ENCODE measurements around the gene VASP. TPM values are rescaled to one million over a fixed set of nuclear protein-coding genes. Genes with fewer than 3 reads are reported as not detected.

VASP gene
- total RNA-seq, 1 experiment from 2014 or later = 144 TPM

DNA sequence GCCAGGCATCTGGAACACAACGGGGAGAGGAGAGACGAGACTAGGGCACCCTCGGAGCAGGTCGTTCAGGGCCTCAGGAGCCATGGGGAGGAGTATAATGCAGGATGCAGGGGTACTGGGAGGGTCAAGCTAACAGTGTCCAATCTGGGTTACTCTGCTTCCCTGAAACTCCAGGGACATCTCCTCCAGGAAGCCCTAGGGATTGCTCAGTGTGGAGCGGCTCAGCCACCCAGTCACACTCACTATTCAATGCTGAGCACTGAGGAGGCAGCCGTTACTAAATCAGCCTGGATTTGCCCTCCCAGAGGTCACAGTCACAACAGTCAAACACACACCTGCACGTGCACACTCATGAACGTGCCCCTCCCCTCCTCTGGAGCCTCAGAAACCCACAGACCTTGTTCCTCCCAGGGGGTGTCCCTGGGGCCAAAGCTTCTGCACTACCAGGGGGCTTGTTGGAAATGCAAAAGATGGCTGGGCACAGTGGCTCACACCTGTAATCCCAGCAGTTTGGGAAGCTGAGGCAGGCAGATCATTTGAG, 46.4 kb upstream of the VASP start (continued):
- TF ChIP-seq ZNF671 (CRISPR knock-in tag; IDR thresholded peaks at IDR 0.05) = no peak
- TF ChIP-seq NFE2L1 (CRISPR knock-in tag; IDR thresholded peaks at IDR 0.05) = no peak
- TF ChIP-seq, protein P1, sequence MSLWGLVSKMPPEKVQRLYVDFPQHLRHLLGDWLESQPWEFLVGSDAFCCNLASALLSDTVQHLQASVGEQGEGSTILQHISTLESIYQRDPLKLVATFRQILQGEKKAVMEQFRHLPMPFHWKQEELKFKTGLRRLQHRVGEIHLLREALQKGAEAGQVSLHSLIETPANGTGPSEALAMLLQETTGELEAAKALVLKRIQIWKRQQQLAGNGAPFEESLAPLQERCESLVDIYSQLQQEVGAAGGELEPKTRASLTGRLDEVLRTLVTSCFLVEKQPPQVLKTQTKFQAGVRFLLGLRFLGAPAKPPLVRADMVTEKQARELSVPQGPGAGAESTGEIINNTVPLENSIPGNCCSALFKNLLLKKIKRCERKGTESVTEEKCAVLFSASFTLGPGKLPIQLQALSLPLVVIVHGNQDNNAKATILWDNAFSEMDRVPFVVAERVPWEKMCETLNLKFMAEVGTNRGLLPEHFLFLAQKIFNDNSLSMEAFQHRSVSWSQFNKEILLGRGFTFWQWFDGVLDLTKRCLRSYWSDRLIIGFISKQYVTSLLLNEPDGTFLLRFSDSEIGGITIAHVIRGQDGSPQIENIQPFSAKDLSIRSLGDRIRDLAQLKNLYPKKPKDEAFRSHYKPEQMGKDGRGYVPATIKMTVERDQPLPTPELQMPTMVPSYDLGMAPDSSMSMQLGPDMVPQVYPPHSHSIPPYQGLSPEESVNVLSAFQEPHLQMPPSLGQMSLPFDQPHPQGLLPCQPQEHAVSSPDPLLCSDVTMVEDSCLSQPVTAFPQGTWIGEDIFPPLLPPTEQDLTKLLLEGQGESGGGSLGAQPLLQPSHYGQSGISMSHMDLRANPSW (CRISPR knock-in tag; conservative IDR thresholded peaks at IDR 0.05; ENCODE audit: low read depth) = no peak
- no peak for TF ChIP-seq SP1 (CRISPR knock-in tag; conservative IDR thresholded peaks at IDR 0.05)
- TF ChIP-seq NFATC4 (CRISPR knock-in tag; IDR thresholded peaks at IDR 0.05) = no peak
- TF ChIP-seq, protein P2, sequence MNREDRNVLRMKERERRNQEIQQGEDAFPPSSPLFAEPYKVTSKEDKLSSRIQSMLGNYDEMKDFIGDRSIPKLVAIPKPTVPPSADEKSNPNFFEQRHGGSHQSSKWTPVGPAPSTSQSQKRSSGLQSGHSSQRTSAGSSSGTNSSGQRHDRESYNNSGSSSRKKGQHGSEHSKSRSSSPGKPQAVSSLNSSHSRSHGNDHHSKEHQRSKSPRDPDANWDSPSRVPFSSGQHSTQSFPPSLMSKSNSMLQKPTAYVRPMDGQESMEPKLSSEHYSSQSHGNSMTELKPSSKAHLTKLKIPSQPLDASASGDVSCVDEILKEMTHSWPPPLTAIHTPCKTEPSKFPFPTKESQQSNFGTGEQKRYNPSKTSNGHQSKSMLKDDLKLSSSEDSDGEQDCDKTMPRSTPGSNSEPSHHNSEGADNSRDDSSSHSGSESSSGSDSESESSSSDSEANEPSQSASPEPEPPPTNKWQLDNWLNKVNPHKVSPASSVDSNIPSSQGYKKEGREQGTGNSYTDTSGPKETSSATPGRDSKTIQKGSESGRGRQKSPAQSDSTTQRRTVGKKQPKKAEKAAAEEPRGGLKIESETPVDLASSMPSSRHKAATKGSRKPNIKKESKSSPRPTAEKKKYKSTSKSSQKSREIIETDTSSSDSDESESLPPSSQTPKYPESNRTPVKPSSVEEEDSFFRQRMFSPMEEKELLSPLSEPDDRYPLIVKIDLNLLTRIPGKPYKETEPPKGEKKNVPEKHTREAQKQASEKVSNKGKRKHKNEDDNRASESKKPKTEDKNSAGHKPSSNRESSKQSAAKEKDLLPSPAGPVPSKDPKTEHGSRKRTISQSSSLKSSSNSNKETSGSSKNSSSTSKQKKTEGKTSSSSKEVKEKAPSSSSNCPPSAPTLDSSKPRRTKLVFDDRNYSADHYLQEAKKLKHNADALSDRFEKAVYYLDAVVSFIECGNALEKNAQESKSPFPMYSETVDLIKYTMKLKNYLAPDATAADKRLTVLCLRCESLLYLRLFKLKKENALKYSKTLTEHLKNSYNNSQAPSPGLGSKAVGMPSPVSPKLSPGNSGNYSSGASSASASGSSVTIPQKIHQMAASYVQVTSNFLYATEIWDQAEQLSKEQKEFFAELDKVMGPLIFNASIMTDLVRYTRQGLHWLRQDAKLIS (CRISPR knock-in tag; IDR thresholded peaks at IDR 0.05; ENCODE audit: borderline replicate concordance) = no peak

DNA sequence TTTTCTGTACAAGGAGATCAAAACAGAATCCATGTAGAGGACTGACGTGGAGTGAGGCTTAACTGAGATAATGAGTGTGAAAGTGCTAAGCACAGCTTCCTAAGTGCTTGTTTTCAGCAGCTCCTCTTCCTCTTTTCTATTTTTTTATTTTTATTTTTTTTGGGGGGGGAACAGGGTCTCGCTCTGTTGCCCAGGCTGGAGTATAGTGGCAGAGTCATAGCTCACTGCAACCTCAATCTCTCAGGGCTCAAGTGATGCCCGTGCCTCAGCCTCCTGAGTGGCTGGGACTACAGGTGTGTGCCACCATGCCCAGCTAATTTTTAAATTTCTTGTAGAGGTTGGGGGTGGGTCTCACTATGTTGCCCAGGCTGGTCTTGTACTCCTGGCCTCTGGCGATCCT, 45.1 kb upstream of the VASP start:
- ATAC-seq = no peak
- peaks cover 5% of the 10 kb centered on the region for H3K4me1 Mint-ChIP-seq
- peaks cover 42% of the 10 kb centered on the region for H3K27me3 Mint-ChIP-seq (ENCODE audit: low read depth)
- no peak for DNase-seq (ENCODE audit: low spot score)
- H3K9me3 Mint-ChIP-seq = no peaks in the 10 kb centered on the region
- ChIA-PET CTCF (interaction anchor here (1.0 to 3.1 kb wide), 3 partner anchors 17 to 23 kb away, joined by 3 to 17 read pairs (median 6); no protein-coding TSS in a partner anchor), POLR2A (interaction anchor here (0.6 kb wide), 2 partner anchors 9 to 885 kb away, joined by 3 to 4 read pairs; no protein-coding TSS in a partner anchor)
- no peak overlapping the region for H3K27ac Mint-ChIP-seq
- H3K36me3 Mint-ChIP-seq = no peaks in the 10 kb centered on the region
- no peak overlapping the region for H3K4me3 Mint-ChIP-seq
- TF ChIP-seq FOXJ3 (CRISPR knock-in tag; IDR thresholded peaks at IDR 0.05; ENCODE audit: borderline replicate concordance) = no peak
- TF ChIP-seq, protein P3, sequence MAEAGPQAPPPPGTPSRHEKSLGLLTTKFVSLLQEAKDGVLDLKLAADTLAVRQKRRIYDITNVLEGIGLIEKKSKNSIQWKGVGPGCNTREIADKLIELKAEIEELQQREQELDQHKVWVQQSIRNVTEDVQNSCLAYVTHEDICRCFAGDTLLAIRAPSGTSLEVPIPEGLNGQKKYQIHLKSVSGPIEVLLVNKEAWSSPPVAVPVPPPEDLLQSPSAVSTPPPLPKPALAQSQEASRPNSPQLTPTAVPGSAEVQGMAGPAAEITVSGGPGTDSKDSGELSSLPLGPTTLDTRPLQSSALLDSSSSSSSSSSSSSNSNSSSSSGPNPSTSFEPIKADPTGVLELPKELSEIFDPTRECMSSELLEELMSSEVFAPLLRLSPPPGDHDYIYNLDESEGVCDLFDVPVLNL (CRISPR knock-in tag; IDR thresholded peaks at IDR 0.05; ENCODE audit: borderline replicate concordance, low read depth) = no peak
- TF ChIP-seq CREB1 (CRISPR knock-in tag; IDR thresholded peaks at IDR 0.05) = no peak
- TF ChIP-seq ATF6 (CRISPR knock-in tag; IDR thresholded peaks at IDR 0.05) = no peak
- TF ChIP-seq ZNF232 (CRISPR knock-in tag; IDR thresholded peaks at IDR 0.05) = no peak
- no peak for TF ChIP-seq ZNF121 (CRISPR knock-in tag; IDR thresholded peaks at IDR 0.05)
- TF ChIP-seq FOXP1 (CRISPR knock-in tag; IDR thresholded peaks at IDR 0.05; ENCODE audit: borderline replicate concordance) = no peak
- no peak for TF ChIP-seq ATF2 (CRISPR knock-in tag; IDR thresholded peaks at IDR 0.05; ENCODE audit: borderline replicate concordance, low read depth)
- no peak for TF ChIP-seq ZNF396 (CRISPR knock-in tag; IDR thresholded peaks at IDR 0.05; ENCODE audit: borderline replicate concordance)
- TF ChIP-seq ZNF671 (CRISPR knock-in tag; IDR thresholded peaks at IDR 0.05) = no peak
- TF ChIP-seq, protein P4, sequence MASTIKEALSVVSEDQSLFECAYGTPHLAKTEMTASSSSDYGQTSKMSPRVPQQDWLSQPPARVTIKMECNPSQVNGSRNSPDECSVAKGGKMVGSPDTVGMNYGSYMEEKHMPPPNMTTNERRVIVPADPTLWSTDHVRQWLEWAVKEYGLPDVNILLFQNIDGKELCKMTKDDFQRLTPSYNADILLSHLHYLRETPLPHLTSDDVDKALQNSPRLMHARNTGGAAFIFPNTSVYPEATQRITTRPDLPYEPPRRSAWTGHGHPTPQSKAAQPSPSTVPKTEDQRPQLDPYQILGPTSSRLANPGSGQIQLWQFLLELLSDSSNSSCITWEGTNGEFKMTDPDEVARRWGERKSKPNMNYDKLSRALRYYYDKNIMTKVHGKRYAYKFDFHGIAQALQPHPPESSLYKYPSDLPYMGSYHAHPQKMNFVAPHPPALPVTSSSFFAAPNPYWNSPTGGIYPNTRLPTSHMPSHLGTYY (CRISPR knock-in tag; IDR thresholded peaks at IDR 0.05) = no peak
- TF ChIP-seq PRDM15 (CRISPR knock-in tag; IDR thresholded peaks at IDR 0.05) = no peak
- TF ChIP-seq, protein P5, sequence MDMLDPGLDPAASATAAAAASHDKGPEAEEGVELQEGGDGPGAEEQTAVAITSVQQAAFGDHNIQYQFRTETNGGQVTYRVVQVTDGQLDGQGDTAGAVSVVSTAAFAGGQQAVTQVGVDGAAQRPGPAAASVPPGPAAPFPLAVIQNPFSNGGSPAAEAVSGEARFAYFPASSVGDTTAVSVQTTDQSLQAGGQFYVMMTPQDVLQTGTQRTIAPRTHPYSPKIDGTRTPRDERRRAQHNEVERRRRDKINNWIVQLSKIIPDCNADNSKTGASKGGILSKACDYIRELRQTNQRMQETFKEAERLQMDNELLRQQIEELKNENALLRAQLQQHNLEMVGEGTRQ (CRISPR knock-in tag; IDR thresholded peaks at IDR 0.05) = no peak

Data from WTC11 (cell line).